Fibroblast of skin of scalp (primary cell): ENCODE measurements around the gene ULK3.

Source experiments
- DNase-seq: peaks from one replicate; pipeline ENCODE4 v3.0.0-alpha.2; 2013

The ULK3 gene

DNA sequence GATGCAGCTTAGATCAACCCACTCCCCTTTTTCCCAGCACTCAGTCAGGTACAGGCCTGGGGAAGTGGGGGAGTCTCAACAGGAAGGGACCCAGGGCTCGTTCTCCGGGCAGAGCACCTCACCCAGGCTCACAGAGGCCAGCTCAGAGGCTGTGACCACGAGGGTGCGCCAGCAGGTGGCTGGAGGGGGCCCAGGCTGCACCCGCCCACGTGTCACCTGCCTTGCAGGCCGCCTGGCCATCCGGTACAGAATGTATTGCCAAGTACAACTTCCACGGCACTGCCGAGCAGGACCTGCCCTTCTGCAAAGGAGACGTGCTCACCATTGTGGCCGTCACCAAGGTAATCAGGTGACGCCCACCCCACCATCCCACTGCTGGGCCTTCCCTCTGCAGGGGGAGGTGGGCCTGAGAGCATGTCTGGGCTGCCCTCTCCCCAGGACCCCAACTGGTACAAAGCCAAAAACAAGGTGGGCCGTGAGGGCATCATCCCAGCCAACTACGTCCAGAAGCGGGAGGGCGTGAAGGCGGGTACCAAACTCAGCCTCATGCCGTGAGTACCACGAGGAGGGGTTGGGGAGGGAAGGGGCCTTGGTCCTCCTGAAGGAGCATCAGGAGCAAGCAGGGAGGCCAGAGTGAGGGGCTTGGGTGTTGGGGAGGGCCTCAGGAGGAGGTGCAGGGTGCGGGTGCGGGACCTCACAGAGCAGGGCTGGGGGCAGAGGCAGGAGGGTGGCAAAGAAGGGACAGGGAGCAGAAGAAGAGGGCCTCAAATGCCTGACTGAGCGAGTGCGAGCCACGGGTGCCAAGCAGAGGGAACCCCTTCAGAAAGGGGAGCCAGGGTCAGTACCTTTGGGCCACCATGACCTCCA is 44.3 kb downstream of the ULK3 start:
- no peak for DNase-seq

DNA sequence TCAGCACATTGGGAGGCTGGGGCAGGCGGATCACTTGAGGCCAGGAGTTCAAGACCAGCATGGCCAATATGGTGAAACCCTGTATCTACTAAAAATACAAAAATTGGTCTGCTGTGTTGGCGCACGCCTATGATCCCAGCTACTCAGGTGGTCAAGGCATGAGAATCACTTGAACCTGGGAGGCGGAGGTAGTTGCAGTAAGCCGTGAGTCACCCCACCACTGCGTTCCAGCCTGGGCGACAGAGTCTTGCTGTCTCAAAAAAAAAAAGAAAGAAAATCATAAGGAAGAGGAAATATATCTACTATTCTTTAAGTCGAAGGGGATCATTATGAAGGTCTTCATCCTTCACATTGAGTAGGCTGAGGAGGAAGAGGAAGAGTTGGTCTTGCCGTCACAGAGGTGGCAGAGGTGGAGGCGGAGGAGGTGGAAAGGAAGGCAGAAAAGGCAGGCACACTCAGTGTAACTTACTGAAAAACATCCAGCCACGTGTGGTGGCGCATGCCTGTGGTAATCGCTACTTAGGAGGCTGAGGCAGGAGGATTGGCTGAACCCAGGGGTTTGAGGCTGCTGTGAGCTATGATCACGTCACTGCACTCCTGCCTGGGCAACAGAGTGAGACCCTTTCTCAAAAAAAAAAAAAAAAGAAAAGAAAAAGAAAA is 46.9 kb downstream of the ULK3 start:
- no peak for DNase-seq

DNA sequence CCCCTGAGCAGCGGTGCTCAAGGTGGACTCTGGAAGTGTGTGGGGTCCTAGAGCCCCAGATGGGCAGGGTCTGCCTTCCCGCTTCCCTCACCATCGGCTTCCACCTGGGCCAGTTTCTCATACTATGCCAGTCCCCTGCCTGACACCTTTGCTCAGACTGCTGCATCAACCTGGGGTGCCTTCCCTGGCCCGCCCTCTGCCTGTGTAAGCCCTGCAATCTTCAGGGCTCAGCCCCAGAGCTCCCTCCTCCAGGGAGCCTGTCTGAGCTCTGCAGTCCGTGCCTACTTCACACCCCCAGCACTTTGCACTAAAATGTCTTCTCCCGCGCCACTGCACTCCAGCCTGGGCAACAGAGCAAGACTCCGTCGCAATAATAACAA is 48.0 kb downstream of the ULK3 start:
- no peak for DNase-seq

DNA sequence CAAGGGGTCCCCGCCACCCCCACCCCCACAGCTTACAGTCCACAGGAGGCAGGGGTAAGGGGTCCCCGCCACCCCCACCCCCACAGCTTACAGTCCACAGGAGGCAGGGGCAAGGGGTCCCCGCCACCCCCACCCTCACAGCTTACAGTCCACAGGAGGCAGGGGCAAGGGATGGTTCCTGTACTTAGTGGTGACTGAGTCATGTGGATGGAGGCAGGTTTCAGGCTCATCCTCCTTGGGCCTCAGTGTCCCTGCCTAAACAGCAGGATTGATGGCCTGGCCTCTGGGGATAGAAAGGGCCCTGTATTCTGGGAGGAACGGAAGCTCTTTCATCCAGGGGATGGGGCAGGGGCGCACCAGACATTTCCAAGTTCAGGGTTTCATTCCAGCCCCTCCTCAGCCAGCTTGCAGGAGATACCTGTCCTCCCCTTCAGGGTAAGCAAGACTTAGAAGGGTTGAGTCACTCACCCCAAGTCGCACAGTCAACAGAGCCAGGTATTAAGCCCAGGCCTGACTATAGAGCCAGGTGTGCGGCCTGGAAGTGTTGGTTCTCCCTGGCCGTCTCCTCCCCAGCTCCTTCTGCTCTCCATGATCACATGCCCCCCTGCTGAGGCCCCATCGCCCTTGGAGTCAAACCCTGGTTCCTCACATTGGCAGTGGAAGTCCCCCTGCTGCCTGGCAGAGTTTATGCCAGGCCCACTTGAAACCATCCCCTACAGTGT is 48.5 kb downstream of the ULK3 start:
- DNase-seq, result no peak

DNA sequence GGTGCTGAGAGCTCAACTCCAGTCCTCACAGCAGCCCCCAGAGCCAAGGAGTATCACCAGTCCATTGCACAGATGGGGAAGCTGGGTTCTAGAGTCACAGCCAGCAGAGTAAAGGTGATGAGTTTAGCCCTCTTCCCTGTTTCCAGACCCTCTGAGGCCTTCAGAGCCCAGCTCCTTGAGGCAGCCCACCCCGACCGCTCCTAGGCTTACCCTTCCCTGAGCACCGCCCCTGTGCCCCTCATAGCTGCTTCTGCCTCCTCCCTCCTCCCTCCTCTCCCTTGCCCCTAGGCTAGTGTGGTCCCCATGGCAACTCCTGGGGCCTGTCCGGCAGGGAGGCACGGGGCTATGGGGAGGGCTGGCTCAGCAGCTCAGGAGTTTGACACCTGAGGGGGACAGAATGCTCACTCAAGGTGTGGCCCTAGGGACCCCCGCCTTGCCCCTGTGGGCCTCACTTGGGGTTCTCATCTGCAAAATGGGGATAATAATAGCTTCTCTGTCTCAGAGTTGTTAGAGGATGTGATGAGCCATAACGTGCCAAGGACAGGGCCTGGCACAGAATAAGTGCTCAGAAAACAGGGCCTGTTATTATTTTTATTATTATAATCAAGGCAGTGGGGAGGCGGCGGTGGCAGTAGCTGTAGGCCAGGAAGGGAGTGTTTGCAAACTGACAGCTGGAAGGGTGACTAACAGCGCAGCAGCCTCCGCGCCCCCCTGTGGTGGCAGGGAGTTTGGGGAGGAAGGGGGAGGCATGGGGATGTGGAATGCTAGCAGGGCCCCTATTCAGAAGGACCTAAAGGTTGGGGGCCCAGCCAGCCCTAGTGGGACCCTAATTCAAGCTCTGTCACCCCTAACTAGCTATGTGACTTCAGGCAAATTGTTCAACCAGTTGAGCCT is 49.6 kb downstream of the ULK3 start:
- peak; percentile 44 for DNase-seq

DNA sequence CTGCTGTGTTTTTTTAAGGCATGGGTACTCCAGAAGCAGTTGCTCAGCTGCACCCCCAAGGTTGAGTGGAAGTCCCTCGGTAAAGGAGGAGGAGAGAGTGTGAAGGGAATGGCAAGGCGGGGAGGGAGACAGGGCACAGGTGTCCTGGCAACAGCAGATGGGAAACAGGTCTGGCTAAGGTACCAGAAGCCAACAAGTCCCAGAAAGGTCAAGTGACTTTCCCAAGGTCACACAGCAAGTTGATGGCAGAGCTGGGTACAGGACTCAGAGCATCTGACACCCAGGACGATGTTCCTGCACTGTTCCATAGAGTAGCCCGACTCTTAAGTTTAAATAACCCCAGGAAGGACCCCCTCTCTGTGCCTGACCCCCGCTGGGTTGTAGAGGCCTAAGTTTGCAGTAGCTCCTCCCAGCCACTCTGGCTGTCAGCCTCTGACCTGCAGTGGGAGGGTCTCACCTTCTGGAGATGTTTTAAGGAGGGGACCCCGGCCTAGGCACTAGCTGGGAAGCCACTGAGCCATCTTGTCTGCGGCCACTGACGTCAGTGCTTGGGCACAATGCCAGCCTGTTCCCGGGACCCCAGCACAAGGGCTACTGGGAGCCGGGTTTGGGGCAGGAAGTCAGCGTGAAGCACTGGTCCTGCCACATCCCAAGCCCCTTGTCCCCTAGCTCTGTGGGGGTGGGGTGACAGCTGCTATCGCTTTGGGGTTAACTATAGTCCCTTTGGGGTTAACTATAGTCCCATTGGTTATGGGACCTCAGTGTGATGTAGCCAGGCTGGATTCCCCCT is 50.5 kb downstream of the ULK3 start:
- no peak for DNase-seq

DNA sequence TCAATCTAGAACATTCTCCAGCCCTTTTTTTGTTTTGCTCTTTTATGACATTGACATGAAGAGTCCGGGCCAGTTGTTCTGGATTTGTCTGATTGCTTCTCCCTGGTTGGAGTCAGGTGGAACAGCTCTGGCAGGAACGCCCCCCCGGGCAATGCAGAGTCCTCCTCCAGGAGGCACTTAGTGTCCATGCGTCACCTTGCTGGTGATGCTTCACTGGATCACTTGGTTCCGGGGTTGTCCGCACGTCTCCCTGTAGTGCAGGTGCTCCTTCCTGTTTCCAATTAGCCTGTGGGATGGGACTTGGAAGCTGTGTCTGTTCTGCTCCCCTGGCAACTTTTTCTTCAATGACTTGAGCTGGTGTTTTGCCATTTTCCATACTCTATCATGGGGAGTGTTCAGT is 51.3 kb downstream of the ULK3 start:
- DNase-seq, result no peak

DNA sequence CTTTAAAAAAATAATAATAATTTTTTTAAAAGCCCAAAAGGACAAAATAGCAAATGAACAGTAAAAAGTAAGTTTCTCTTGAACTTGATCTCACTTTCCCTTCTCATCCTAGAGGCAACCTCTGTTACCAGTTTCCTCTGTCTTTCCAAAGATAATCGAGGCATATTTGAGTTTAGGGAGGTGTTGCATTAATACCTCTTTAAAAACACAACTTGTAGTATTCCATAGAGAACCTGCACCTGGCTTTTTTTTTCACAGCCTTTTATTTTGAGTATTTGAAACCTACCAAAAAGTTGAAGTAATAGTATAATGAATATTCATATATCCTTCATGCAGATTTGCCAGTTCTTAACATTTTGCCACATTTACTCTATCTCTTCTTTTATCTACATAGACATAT is 51.9 kb downstream of the ULK3 start:
- DNase-seq, result no peak

DNA sequence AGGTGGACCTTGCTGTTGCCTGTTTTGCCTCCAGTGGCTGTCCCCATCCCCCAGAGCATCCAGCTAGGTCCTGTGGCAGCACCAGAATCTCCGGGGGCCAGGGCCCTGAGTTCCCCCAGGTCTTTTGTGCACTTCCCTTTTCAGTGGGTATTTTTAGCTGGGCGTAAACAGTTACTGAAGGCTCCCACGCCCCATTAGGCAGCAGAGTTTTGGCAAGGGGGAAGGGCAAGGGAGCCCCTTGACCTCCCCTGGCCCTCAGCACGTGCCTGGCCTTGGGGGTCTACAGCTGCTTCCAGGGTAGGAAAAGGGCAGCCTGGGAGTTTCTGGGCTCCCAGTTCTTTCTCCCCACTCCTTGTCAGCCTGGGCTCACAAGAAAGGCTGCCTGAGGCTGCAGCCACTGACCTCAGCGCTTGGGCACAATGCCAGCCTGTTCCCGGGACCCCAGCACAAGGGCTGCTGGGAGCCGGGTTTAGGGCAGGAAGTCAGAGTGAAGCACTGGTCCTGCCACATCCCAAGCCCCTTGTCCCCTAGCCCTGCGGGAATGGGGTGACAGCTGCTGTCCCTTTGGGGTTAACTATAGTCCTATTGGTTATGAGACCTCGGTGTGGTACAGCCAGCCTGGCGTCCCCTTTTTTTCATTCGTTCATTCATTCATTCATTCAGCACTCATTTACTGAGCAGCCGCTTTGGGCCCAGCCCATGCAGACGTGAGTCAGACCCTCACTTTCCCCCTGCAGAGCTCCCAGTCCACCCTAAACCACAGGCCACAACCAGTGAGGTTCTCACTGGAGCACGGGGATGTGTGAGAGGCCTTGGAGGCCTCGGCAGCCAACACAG is 52.7 kb downstream of the ULK3 start:
- peak; percentile 87 for DNase-seq

DNA sequence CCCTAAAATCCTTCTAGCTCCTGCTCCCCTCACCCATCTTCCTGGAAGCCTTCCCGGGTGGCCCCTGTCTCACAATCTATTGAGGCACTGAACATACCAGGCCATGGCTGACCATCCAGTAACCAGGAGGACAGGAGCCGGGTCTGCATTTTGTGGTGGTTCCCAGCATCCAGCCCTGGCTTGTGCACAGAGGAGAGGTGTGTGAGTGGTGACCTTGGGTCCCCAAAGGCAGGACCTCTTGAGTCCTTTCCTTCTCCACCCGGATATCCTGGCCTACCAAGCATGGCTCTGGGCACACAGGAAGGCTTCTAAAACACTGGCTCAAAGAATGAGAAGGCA is 53.2 kb downstream of the ULK3 start:
- no peak for DNase-seq

DNA sequence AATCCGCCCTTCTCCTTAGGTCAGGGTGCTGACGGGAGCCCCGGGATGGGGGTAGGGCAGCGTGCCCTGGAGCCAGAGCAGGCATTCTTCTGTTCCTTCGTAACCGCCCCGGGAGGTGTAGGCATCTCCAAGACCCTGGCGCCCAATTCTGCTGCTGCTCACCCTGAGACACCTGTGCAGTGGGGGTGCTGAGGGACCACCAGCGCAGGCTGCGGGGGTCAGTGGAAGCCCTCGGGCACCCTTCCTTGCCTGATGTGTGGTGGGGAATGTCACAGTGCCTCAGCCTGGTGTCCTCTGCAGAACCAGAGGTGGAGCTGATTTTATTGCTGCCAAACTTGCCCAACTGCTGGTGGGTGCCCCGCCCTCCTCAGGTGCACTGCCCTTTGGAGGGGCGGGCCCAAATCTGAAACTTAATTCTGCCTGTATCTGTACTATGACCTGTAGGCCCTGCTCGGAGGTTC is 53.8 kb downstream of the ULK3 start:
- no peak for DNase-seq

DNA sequence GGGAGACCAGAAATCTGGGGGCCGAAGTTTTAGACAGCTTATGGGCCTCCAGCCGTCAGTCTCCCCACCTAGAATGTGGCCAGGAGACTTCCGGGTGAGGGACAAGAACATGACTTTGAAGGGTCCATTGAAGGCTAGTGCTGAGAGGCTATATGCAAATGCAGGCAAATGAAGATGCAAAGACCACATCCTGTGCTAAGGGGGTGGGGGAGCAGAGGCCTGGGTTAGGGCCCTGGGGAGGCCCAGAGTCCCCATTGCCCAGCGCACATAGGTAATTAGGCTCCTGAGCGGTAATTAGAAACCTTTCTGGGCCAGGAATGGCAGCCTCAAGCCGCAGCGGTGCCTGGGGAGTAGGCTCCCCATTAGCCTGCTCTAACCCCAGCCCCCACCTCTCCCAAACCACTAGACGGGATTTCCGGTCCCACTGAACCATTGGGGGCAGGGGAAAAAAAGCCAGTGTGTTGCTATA is 54.2 kb downstream of the ULK3 start:
- no peak for DNase-seq

DNA sequence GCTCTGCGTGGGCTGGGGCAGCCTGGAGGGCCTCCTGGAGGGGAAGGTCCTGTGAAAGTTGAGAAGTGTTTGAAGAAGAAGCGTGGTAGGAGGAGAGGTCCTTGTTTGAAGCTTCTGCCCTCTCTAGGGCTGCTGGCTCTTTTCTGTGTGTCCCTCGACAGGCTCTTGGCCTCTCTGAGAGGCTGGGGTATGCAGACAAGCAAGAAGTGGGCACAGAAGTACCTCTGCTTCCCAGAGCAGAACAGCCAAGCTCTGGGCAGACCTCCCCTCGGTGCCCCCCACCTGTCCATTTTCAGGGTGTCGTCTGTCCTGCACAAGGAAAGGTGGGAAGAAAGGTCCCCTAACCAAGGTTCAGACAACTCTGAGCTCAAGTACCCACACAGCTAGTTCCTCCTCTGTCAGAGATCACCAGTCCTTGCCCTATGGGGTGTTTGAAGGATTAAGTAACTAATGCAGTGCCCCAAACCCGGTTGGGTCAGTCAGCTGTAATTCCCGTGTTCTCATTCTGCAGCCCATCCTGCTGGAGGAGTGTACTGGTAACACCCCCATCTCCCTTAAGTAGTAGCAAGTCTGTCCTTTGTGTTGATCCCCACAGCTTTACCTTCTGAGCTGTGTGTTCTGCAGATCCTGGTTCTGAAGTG is 54.8 kb downstream of the ULK3 start:
- DNase-seq, result no peak

DNA sequence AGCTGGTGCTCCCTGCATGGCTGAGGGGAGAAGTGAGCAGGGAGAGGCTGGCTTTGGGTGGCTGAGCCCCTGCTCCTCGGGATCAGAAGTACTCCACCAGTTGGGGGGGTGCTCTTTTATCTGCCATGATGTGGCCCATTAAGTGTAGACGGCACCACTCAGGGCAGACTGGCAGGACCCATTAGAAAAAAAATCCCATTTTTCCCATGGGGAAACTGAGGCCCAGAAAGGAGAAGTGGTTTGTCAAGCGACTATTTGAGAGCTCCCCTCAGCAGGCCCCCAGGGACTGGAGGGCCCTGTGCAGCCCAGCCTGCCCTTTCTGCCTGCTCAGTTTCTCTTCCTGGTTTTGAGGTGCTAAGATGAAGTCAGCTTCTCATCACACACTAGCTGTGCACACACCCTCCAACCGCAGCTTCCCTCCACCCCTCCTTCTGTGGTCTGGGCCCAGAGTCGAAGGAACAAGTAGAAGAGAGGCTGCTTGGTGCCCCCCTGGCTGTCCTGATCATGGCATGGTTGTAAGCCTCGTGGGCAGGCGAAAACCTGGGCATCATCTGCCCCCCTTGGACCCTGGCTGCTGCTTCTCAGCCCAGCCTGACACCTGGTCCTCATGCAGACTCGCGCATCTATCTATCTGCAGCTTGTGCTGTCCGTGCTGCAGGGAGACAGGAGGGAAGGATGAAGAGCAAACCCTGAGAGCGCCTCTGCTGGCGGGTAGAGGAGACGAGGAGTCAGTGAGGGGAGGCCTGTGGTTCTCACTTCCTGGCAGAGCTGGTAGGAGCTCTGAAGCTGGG is 55.5 kb downstream of the ULK3 start:
- DNase-seq, result peak; percentile 70

DNA sequence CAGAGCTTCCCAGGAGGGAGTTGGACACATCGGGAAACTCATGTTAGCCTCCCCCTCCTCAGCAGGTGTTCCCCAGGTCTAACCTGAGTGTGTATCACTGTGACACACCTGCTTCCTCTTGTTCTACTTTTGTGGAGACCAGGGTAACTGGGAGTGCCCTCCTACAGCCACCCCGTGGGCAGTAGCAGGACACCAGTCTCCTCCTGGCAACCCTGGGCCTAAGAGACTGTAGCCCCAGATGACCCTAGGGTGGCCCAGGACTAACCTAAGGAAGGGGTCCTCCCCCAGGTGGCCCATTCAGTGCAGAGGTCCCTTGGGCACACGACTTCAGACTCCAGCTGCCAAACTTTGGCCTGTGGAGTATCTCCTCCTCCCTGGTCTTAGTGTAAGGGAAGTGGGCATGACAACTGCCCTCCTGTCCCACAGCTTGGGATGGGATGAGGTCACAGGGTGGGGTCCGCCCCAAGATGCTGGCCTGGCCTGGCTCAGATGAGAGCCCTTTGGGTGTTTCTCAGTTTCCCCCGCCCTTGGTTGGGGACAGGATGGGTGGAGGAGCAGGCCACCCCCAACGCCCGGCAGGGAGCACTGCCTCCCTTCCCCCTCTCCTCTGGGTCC is 56.3 kb downstream of the ULK3 start:
- DNase-seq, result no peak
